Measurements from ENCODE around the gene CSMD2.

The CSMD2 gene

DNA sequence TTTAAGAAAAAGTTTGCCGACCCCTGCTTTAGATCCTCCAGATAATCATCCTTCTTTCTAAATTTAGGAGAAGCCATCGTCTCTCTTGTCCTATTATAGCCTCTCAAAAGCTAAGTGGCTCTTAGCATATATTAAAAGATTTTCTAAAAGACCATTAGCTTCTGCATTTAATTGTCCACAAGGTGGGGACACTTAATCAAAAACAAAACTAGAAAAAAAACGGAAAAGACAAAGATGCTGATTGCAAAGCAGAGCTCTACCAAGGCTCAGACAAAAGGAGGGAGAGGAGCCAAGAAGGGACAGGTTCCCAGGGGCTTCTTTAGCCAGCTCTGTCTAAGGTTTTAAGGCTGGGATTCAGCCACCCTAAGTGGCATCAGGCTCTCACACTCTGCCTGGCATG is 429.4 kb downstream of the CSMD2 start:
- DNase-seq = no peak

DNA sequence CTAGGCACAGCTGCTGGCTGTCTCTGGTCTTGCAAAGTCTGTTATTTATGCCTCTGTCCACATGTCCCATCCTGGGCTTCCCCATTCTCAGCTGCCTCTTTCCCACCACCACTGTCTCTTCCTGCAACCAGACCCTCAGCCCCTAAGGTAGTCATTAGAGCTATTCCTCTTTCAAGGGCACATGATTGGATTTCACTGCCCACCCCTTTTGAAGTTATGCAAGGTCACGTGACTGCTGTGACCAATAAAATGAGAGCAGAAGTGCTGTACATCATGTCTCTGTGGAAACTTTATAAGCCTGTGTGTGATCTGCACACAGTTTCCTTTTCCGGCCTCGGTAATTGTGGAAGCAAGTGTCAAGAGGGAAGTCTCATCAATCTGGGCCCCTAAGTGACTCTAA is 437.7 kb downstream of the CSMD2 start:
- DNase-seq = no peak

DNA sequence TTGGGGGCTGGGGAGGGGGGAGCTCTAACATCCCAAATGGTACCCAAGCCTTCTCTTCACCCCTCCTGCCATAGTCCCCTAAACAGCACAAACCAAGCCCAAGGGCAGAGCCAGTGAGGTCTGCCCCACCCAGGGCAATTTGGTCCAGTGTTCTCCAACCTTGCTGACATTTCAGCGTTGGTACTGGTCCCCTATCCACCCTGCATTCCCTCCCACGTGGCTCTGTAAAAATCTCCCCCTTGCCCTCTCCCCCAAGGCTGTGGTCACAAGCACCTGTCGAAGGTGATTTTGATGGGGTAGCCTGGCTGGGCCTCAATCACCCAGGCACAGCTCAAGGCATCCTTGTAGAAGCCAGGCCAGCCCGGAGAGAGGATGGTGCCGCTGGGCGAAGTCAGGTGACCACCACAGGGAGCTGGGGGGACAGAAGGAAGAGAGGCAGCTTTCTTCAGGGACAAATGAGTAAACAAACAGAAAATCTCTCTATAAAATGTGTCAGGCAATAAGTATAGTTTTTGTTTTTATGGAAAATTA is 438.7 kb downstream of the CSMD2 start:
- no peak for DNase-seq

DNA sequence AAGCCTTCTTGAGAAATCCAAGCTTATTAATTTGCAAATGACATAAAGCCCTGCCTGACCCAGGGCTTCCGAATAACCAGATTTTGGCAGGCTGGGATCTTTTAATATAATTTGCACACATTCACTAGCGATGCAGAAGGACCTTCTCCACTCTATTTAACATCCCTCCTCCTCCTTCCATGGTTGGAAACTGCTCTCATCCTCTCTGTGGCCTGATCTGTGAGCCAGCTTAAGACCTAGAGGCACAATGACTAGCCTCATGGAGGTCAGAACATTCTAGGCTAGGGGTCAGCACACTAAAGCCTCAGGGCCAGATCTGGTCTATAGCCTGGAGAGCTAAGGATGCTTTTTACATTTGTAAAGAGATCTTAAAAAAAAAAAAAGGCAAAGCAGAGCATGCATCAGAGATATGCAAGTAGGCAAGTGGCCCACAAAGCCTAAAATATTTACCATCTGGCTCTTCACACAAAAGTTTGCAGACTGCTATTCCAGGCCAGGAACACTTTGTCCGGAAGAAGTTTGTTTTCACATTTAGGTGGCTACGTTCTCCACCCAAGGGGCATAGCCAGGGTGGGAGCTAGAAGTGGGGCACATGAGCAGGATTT is 439.4 kb downstream of the CSMD2 start:
- DNase-seq = no peak

DNA sequence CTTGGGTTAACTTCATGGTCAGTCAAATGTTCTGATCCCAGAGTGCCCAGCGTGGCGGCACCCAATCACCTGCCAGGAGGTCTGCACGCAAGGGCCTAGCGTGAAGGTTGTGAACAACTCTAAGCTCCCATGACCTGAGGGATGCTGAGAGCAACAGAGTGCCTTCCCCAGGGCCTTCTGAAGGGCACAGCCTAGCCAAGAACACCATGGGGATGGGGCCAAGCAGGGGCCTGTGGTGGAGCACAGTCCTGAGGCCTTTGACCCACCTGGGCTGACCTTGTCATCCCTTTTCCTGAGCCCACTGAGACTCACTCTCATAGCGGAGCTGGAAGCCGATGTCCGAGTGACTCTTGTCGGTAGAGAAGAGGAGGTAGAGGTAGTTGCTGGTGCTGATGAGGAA is 440.0 kb downstream of the CSMD2 start:
- no peak for DNase-seq

DNA sequence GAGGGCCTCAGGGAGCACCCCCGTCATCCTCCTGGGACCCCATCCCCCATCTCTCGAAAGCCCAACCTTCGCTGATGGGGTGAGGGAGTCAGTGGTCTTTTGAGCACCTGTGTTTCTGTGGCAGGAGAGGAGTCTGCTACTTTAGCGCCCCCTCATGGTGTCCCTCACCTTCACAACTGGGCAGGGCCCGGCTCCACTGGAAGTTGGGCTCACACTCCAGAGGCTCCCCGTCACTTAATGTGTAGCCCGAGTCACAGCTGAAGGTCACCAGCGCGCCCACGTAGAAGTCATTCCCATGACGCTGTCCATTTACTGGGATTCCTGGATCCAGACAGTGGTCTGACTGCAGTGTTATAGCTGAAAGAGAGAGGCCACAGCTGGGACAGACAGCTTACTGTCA is 440.7 kb downstream of the CSMD2 start:
- no peak for DNase-seq

DNA sequence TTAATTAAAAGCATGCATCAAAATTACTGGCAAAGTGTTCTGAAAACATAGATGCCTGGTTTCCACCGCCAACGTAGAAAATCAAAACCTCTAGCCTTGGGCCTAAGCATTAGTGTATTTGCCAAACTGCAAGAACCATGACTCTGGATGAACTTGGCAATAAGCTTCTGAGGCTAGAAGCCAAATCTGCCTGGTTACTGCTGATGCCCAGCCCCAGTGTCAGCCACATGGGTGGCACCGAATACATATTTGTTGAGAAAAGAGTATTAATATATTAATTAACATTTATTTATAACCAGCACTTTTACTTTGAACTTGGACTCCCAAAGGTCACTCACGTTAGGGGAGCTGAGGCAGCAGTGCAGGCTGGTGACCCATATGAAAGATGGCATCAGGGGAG is 441.8 kb downstream of the CSMD2 start:
- DNase-seq = no peak

DNA sequence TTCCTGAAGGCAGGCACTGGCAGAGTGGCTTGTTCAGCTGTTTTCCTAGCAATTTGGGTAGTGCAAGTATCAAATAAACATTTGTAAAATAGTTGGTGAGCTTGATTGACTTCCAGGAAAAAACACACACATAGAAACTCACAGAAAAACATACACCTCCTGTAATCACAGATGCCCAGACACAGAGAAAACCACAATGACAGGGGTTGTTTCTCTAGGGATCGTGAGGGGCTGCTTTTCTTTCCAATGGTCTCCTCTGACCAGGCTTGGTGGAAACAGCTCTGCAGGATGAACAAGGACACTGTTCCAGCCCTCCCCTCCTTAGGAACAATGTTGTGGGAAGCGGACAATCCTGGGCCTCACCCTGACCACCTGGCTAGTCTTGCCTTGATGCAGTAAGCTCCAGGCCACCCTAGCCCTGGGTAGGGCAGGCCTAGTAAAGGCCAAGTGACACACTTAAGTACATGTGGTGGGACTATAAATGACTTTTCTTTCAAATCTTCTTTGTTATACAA is 443.7 kb downstream of the CSMD2 start:
- no peak for DNase-seq

DNA sequence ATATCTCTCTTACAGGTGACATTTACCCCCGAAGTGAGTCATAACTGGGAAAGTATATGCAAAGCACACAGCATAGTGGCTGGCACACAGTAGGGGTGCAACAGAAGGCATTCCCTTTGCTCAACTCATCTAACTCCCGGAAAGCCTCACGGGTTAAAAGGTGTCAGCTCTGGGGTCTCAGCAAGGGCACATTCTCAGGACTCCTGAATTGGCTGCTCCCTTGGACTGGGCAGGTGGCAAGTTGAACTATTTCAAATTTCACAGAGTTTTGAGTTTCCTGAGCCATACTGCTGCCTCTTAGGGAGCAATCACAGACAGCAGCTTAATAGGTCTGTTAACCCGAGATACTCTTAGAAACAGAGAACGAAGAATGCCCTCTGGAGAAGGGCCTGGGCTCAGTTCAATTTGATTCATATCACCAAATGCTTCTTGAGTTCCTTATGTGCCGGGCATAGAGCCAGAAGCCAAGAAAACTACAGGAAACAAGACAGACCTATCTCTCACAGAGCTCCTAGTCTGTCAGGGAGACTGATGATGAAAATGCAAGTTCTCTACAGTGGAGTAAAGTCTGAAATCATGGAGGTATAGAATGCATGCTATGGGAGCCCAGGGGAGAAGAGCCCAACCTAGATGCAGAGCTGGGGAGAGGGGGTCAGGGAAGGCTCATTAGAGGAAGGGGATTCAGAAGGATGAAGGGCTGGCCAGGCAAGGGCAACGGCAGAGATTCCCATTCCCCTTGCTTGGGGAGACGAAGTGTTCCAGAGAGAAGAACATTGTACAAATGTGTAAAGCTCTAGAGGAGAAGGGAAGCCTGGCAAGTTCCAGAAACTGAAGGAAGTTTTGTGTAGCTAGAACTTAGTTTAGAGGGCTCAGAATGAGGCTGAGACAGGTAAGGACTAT is 445.0 kb downstream of the CSMD2 start:
- DNase-seq = no peak

DNA sequence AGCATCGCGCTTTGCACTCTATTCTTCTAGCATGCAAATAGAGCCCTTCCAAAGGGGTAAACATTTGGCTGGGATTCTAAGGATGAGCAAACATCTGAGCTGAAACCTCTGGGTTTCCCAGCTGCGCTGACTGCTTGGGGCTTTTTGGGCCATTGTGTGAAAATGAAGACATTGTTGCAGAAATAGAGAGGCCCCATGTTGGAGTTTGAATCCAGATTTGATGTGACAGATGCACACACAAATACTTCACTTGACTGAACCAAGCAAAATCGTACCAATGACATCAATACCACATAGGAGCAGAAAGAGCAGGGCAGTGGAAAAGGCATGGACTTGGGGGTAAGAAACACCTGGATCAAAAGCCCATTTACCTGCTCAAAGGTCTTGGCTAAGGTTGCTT is 445.7 kb downstream of the CSMD2 start:
- DNase-seq = no peak

DNA sequence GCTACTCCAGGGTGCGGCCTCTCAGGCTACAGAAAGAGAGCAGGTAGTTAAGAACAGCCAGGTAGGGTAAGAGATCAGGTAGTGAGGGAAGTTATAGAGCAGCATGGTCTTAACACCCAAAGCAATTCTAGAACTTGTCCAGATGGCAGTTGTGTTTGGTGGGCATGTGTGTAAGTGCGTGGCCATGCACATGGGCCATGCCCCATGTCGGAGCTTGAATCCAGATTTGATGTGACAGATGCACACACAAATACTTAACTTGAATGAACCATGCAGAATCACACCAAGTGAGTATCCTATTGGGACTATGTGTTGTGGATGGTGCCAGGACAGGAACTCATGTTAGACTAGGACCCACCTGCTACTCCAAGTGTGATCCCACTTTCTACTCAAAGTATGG is 446.8 kb downstream of the CSMD2 start:
- no peak for DNase-seq

DNA sequence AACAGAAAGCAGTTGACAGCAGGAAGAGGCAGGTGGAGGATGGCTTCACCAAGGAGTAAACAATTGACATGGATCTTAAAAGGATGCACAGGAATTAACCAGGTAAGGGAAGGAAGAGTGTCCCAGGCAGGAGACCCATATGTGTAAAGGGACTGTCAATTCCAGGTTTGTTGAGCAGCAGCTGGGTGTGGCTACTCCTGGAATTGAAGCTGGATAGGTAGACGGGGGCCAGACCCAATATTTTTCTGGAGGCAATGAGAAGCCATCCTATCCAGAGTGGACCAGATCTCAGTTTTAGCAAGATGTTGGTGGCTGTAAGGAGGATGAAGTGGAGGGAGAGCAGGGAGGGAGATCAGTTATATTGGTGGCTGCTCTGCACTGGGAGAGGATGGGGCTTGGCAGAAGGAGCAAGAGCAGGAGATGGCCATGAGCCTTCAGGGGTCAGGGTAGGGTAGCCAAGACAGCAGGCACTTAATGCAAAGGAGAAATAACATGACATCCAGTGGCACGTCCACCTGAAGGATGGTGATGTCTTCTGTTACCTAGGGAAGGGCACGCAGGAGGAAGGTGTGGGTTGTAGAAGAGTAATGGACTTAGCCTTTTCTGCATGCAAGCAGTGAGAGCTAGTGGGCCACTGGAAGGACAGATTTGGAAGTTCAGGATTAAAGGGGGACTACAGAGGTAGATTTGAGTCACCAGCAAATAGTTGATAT is 447.9 kb downstream of the CSMD2 start:
- no peak for DNase-seq

DNA sequence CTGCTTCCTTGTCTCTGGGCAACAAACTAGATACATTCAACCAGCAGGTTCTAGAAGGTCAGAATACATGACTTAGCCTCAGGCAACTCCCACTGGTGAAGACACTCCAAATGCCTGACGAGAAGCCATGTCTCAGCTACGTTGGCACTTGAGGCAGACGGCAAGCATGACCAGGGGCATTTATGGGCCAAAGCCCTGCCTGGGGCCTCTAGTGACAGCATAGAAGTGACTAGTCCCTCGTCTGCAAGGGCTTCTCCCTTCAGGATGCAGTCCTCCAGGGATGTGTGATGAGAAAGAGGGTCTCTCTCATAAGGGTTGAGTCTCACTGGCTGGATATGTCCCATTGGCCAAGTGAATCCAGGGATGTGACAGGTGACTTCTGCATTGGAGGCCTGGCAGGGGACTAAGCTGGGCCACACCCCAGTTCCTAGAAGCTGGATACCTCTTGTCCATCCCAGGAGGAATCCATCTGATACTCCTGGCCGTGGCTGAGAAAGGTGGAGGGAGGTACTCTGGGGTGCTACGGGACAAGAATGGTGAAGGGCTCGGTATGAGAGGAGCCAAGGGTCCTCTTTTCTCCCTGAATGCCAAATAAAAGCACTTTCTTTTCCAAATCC is 449.7 kb downstream of the CSMD2 start:
- DNase-seq = no peak

DNA sequence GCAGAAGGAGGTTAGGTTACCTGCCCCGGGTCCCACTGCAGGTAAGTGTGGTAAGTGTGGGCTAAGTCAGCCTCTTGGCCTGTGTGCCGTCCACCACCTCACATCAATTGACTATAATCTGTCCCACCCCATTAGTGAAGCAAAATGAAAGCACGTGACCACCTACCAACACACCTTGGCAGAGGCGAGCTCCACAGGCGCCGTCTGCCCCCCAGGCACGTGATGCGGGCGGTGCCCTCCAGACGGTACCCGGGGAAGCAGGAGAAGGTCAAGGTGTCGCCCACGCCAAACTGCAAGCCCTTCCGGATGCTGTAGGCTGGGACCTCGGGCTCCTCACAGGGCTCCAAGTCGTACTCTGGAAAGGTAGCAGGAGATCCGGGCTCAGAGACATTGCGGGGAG is 450.6 kb downstream of the CSMD2 start:
- DNase-seq = no peak

DNA sequence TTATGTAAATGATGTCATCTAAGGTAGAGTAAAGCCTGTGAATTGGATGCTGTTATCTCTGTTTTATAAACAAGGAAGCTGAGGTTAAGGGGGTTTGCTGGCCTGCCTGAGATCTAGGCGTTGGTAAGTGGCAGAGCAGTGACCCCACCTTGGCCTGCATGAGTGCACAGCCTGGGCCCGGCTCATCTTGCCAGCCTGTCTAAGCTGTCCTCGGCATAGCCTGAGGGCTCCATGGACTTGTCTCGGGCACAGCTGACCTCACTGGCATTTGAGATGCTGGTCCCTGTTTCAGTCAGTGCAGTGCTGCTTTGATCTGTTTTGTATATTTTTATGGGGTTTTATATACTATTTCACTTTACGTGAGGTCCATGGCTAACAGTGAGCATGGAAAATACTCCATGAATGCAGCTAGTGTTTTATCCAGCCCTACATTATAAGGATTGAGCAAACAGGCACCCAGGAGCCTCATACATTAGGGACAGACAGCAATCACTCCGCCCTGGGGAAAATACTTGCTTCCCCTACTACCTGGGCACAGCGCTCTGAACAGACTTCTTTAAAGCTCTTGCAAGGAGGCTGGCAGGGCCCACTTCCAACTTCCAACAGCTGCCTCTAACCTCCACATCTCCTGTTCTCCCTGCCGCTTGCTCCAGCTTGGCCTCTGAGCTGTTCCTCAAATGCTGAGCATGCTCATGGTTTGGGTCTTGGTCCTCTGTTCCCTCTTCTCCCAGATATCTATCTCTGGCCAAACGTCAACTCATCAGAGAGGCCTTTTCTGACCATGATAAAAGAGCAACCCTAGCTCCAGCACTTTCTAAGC is 451.8 kb downstream of the CSMD2 start:
- no peak for DNase-seq

DNA sequence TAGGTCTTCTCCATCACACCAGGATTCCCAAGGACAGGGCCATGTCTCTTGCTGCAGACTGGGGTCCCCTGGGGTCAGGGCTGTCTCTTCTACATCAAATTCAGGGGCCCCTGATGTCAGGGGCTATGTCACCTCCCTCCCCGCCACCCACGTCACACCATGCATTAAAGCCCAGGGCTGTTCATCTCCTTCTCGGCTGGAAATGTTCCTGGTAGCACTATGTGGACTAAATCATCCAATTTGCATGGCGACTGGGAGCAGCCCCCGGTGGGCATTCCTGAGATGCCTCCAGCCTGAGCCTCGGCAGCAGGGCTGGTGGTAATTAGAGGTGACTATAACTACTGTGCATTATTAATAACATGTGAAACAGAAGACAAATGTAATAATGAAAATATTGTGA is 452.8 kb downstream of the CSMD2 start:
- no peak for DNase-seq

DNA sequence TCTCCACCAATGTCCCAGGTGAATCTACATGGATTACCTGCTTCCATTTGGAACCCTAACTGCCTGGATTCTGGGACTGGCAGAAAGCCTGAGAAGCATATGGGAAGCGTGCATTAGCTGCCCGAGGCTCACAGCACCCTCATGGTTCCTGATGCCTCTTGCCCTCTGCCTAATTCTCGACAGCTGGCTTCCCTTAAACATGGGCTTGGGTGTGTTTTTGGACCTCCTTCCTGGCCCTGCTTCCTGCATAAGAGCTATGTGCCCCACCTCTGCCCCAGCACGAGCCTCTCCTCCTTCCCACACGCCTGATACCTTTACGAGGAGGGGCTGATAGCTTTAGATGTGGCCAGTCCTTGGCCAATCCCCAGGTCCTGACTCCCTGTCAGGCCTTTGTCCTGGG is 453.5 kb downstream of the CSMD2 start:
- DNase-seq = no peak

DNA sequence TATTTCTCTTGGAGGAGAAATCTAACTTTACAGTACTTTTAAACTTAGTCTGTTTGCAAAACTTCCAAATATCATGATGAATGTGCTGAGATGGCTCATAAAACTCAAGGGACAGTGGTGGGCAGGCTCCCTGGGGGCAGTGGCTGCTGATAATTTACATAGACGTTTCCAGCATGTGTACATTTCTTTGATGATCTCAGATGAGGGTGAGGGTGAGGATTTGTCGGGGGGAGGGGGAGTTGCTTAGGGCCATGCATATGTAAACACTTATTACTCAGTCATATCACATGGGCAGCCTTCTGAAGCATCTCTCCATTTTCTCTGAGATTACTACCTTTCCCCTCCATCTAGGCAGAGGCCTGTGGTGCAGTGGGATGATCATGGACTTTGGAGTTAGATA is 454.1 kb downstream of the CSMD2 start:
- no peak for DNase-seq

DNA sequence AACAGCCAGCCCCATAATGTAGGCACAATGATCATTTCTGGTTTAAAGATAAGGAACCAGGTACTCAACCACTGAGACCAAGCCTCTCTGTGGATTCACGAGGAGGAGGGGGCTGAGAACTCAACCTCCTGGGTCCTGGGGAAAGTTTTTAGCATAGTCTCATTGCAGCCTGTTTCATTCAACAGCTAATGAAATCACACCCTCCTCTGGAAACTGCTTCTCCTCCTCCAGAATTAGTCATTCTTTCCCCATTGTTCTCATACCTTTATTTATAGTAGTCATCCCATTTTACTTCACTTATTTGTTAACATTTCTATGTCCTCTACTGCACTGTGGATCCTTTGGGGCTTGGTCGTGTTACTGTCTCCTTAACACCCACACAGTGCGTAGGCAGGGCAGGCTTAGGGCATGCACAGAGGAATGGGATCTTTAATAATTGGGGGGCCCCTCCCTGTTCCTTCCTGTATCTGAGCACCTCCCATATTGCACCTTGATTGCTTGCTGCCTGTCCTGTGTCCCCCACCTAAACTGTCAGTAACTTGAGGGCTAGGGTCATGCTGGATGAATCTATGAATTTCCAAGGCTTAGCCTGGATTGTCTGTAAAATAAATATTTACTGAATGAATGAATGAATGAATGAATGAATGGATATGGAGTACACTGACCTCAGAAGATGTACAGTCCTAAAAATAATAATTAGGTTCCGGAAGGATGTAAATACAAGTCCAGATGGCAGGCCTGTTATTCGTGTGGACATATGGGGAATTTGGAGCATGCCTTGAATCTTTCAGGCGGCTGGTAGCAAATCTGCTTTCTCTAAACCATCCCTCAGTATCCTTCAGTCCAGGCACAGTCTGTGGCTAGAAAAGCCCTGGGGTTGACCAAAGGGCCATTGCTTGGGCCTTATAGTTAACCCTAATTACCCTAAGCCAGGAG is 455.0 kb downstream of the CSMD2 start:
- DNase-seq = no peak

DNA sequence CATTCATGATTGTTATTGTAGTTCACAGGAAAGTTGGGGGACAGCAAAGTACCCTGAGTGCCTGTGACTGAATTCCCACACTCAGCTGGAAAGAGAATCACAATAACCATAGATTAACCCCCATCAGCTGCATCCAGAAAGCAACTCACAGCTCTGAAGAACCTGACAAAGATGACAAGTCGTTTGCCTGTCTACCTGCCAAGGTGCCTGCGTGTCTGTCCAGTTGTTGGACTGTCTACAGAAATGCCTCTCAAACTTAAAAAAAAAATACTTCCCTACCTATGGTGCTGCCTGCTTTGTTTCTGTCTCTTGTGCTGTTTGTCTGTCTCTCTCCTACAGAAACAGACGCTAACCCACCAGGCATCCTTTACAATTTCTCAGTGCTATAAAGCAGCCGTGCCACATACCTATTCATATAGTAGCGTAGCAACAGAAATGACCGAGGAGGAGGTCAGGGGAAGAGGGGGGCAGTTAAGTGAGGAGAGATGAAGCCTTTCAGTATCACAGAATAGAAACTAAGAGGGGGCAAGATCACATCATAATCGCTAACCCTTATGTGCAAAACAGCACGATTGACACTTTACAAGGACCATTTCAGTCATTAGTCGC is 455.8 kb downstream of the CSMD2 start:
- no peak for DNase-seq

Measured in activated T-cell treated with anti-CD3 and anti-CD28 coated beads, Interleukin-2, amount 50 U/mL, for 1 hour (primary cell).